Mucosa of gallbladder (tissue), 1 donor: Measurements from ENCODE around the gene RAX2. TPM values are rescaled to one million over a fixed set of nuclear protein-coding genes. Genes with fewer than 3 reads are reported as not detected.
"Not testable (repeated sequence)": the region's sequence is repeated elsewhere in the genome, so short reads cannot be mapped to it uniquely, and the experiment has no call there.

Experiments used
- DNase-seq: peaks from one replicate; pipeline ENCODE4 v3.0.0-alpha.2; 2020; ENCODE audit warnings: low spot score
- total RNA-seq: library from RNA; stranded (reverse); gene quantifications from one replicate; pipeline ENCODE4 v1.2.1, GENCODE V29; 2021
- donor health status: DM: no; HTN: no; CAD: no.

RAX2 gene
- total RNA-seq = not detected

DNA sequence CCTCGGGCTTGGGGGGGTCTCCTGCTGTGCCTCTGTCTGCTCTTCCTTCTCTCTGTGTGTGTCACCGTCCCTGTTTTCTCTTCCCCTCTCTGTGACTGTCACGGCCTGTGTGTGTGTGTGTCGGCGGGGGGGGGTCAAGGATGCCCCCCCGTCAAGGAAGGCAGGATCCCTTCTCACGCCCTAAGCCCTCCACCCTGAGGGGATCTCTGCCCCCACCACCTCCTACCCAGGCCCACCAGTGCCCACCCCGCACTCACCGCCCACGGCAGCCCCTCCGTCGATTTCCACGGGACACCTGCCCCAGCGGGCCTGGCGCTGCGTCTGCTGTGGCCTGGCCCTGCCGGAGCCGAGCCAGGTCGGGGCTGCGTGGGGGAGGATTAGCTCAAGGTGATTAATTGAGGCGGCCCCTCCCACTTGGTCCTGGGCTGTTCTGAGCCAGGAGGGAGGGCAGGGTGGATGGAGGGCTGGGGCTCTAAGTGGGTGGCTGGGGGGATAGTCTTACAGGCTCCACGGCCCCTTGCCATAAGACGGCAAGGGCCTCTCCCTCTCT, at the start of gene RAX2:
Gene RAX2 (minus strand): TSS at position 323 of the 550 bp plus-strand sequence. CDS start 486 bp downstream, outside the sequence.
- no peak for DNase-seq

DNA sequence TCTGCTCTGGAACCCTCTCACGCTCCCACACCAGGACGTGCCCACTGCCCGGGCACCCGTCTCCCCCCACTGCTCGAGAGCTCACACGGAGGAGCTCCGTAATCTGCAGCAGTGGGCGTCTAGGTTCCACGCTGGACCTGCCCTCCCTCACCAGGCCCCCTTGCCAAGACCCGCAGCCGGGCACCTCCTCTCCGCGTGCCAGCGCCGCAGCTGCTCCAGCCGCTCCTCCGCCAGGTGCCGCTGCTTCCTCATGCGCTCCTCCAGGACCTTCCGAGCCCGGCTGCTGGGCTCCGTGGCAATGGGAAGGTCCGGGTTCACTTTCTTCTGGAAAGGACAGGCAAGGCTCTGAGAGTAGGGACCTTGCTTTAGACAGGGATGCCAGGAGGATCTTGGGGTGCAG, 49.1 kb upstream of the RAX2 start:
- DNase-seq = no peak

DNA sequence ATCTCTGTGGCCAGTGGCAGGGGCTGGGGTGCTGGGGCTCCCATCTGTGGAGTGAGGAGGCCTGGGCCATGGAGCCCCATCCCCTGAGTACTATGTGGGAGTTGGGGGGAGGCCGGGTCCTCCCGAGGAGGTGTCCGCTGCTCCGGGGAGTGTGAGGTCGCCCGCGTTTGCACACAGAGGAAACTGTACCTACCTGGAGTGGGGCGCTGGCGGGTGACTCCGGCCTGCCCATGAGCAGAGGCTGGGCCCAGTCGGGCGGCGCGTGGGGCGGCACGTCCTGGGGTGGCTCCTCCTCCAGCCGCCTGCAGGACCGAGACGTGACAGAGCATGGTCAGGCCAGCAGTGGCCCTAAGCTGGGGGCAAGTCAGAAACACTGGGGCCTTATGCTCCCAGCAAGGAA, 48.0 kb upstream of the RAX2 start:
- no peak for DNase-seq

DNA sequence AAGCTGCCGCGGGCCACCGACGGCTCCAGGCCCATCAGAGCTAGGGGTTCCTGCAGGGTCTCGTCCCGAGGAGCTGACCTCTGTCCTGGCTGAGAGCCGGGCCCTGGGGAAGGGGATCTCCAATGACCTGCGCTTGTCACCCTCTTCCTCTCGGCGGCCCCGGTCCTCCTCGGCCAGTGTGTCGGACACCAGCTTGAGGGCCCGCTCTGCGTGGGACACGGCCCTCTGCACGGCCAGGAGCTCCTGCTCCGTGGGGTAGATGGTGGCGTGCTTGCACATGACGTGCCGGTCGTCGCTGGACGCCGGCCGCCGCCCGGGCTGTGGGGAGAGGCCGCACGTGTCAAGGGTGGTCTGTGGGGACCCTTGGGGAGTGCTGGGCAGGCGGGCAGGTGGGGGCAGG, 46.9 kb upstream of the RAX2 start:
- DNase-seq = no peak

DNA sequence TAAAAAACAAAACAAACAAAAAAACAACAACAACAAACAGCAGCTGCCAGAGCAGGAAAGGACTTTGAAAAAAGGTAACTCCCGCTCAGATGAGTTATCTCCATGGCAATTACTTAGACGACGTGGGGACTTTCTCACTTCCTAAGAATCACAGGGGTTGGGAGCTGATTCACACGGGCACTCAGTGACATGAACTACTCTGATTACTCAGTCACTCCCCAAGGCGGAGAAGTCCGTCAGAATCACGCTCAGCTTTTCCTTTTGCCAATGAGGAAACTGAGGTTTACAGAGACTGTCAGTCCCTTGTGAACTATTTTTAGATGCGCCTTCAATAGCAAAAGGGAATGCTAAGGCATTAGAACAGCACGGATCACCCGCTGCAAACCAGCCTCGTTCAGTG, 46.4 kb upstream of the RAX2 start:
- DNase-seq = no peak

DNA sequence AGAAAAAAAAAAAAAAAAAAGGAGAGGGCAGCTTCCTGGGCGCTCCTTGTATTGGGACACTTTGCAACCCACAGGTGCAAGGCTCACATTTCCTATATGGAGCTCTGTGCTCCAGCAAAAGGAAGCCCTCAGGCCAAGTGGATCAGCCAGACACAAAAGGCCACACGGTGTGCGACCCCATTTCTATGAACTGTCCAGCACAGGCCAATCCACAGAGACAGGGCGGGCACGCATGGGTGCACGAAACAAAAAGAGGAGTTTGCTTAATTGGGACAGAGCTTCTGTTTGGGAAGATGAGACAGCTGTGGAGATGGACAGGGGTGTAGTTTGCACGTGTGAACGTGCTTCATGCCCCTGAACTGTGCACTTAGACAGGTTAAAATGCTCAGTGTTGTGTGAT, 45.7 kb upstream of the RAX2 start:
- DNase-seq = no peak

DNA sequence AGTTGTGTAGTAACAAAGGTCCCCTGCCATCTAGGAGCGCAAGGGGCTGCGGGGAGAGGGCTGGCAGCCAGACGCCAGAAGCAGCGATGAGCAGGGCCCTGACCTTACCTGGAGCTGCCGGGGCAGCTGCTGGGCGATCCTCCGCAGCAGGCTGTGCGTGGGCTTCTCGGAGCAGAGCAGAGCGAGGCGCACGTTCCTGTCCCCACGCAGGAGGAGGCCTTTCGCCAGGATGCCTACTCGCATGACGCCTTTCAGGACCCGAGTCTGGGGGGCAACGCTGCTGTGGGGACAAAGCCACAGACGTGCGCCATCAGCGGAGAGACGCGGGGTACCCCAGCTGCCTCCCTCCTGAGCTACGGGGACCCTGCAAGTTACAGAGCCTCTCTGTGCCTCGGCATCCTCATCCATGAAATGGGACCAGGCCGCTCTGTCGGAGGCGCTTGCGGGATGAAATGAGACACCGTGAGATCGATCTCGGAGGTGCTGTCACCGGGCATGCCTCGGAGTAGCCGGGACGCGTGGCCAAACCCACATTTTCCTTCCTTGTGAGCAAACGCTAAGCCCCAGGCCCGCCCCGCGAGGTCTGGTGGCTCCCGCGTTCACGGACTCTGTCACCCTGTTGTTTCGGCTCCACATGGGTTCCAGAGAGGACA, 44.7 kb upstream of the RAX2 start:
- no peak for DNase-seq

DNA sequence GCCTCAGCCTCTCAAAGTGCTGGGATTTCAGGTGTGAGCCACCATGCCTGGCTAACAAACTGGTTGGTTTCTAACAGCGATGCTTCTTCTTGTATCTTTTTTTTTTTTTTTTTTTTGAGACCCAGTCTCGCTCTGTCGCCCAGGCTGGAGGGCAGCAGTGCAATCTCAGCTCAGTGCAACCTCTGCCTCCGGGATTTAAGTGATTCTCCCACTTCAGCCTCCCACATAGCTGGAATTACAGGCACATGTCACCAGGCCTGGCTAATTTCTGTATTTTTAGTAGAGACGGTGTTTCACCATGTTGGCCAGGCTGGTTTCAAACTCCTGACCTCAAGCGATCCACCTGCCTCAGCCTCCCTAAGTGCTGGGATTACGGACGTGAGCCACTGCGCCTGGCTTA, 44.1 kb upstream of the RAX2 start:
- not testable (repeated sequence) for DNase-seq

DNA sequence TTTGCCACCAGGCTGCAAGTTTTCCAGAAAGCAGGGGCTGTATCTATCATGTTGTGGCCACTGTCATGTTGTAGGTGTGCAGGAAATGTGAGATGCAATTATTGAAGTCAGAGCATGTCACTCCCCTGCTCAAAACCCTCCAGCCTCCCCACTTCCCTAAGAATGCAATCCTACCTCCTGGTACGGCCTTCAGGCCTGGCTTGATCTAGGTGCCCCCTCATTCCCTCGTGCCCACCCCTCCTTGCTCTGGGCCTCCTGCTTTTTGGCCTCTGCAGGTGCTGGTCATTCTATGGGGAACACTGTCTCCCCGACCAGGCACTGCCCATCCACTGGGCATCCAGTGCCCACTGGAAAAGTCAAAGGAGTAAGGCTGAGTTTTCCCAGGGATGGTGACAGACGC, 42.6 kb upstream of the RAX2 start:
- DNase-seq = no peak

DNA sequence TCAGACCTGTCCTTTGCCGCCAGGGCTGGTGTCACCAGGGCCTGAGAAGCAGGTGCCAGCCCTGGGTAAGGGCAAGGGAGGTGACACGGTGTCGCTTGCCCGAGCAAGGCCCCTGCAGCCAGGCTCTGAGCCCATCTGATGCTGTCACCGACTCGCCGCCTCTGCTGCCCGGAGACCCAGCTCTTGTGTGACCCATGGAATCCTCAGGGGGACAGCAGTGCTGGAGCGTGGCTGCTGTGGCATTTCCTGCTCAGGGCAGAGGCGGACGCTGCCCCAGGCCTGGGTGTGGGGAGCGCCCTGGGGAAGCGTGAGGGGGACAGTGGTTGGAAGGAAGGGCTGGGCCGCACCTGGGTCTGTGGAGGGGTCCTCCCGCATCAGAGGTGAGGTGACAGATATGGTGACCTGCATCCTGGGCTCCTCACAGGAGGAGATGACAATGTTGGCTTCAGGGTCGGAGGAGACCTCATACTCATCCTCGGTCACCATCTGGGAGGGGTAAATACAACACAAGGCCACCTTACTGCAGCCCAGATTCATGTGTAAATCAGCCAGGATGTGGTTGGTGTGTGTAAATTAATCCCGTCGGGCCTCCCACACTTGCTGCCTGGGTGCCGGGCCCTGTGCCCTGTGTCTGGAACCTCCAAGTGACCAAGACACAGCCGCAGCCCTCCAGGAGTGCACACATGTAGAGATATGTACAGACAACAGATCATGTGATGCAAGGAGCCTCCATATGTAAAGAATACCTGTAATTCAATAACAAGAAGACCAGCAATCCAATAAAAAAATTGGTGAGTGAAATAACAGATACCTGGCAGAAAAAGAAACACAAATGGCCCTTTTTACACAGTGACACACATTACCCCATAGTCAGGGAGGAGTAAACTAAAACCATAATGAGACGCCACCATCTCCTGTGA, 41.7 kb upstream of the RAX2 start:
- no peak for DNase-seq

DNA sequence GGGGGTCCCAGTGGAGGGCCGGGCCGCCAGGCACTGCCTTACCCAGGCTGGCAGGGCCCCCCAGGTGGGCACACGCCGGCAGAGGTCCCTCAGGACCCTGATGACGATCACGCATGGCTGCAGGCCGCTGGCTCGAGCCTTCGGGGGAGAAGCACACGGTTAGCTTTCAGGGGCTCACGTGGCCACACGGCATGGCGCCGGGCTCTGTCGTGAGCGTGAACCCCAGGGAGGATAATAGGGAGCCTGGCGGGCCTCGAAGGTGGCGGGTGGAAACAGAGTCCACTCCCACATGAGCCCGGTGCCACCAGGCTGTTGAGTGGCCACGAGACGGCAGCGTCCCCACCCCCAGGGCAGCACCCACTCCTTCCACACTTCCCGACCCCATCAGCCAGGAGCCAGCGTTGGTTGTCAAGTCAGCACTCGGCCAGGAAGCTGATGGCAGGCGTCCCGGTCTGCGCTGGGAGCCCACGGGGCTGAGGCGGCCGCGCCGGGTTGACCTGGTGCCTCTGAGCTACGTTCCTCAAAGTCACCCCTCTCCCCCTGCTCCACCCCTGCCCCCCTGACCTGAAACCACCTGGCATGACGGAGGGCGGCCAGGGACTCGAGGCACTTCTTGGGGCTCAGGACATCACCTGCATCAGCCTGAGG, 38.8 kb upstream of the RAX2 start:
- DNase-seq = no peak

DNA sequence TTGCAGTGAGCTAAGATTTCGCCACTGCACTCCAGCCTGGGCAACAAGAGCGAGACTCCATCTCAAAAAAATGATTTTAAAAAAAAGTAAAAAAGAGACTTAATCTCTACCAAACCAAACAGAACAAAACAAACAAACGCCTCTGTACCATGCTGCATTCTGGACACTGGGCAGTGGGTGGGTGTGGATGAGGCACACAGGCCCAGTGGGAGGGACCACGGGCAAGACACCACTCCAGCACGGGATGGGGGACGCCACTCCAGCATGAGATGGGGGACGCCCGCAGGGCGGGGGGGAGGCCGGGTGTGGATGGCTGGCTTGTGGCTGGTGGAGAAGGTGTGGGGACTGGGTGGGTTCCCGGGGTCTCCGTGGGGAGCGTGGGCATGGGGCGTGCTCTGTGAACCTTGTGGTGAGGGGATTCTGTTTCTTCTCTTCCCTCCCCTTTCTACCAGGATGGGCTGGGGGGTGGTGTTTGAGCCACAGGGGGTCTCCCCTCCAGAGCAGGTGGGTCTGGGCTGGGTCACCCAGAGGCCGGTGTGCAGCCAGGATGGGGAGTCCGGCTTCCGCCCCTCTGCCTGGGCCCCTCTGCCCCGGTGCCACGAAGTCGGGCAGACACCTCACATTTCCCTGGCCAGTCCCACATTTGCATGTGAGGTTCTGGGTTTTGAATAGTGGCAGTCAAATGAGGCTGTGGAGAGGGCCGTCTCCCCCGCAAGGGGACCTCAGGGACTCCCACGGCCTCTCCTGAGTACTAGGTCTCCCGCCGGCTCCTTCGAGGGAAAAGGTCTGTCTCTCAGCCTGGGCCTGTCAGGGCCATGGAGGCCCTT, 38.1 kb upstream of the RAX2 start:
- DNase-seq = no peak

DNA sequence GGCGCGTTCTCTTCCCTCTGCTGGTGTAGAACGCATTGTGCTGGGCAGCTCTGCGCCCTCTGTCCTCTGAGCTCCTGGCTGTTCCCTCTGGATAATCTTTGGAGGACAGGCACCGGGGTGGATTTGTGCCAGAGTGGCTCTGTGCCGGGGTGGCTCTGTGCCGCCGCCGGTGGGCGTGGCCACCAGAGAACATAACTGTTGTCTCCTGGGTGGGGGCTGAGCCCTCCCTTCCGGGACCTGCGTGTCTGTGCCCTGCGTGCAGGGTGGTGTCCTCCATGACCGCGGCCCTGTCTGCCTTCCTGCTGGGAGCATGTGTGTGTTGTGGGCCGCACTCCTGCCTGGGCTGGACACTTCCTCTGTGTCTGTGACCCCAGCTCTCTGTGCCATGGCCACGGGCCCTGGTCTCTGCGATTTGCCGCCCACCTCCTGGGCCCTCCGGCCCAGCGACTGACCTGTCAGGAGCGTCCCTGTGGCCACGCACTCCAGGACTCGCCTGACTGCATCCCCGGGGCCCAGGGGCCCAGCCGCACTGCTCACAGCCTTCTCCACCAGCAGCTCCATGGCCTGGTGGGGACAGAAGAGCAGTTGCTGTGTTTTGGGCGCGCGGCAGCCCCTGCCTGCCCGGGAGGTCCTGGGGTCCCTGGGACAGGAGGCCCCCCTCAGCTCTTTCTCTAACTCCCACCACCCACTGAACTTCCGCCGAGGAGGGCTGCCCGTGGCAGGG, 36.6 kb upstream of the RAX2 start:
- no peak for DNase-seq

DNA sequence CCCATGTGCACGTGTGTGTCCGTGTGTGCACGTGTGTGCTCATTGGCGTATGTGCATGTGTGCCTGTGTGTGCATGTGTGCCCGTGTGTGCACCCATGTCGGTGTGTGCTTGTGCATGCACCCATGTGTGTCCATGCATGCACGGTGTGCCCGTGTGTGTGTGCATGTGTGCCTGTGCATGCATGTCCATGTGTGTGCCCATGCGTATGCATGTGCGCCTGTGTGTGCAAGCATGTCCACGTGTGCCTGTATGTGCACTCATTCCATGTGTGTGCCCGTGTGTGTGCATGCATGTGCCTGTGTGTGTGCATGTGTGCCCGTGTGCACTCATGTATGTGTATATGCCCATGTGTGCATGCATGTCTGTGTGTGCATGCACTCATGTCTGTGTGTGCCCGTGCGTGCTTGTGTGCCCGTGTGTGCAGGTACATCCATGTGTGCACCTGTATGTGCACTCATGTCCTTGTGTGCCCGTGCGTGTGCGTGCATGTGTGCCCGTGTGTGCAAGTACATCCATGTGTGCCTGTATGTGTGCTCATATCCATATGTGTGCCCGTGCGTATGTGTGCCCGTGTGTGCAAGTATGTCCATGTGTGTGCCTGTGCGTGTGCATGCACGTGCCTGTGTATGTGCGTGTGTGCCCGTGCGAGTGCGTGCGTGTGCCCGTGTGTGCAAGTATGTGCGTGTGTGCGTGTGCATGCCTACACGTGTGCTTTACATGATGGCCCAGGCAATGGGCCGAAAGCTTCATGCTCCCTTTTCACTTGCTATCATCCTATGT, 35.7 kb upstream of the RAX2 start:
- no peak for DNase-seq

DNA sequence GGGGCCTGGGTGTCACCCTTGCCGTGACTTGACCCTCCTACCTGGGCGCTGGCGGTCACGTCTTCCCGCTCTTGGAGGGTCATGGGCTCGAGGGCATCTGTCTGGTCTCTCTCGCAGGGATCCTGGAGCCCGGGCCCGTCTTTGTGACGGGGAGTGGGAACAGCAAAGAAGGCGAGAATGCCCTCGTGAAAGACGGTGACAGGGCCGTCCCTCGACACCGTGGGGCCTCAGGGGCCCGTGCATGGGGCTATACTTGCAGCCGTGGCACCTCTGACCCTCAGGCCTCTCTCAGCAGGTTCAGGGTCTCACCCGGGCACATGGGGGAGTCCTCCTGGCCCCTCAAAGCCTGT, 35.1 kb upstream of the RAX2 start:
- no peak for DNase-seq

DNA sequence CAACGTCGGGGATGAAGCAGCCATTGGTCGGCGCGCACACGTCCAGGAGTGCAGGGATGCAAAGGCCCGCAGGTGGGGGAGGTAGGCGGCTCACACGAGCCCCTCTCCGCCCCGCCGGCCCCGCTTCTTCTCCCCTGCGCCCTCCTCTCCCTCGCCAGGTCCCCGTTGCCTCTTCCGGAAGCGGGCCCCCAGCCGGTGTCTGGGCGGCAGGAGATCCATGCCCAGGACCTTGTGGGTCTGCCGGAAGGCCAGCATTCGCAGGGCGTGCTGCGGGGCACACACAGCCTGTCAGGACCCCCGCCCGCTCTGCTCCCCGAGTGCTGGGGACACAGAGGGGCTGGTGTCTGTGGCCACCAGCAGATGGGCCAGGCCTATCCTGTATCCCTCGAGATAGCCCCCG, 33.8 kb upstream of the RAX2 start:
- DNase-seq = no peak

DNA sequence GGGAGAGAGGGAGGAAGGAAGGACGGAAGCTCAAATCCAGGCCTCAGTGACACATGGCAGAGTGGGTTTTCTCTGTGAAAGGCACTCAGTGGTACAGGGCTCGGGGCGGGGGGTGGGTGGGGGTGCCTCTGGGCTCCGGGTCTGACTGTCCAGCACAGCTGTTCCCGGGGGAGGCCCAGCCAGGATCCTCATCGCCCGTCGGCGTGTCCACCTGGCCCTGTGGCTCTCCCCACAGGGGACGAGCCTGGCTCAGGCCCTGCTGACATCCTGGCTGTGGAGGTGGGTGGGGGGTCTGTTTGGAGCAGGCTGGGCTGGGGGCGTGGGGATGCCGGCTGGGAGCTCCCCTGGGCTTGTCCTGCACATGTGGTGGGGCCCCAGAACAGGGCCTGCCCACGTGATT, 32.4 kb upstream of the RAX2 start:
- DNase-seq = no peak

DNA sequence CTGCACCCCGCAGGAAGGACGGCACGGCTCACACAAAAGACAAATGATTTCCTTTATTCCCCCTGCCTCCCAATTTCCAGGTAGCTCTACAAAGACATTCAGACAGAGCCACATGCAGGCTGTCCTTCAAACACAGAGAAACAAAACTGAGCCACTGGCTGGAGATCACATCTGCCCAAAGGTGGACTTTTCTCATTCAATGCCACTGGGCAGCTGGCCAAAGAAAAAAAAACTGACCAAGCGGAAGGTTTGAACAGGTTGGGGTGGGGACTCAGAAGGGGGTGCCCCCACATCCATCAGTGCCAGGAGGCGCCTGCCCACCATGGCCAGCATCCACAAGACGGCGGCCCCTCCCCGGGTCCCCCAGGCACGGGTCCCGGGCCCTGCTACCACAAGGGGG, 32.0 kb upstream of the RAX2 start:
- DNase-seq = no peak

DNA sequence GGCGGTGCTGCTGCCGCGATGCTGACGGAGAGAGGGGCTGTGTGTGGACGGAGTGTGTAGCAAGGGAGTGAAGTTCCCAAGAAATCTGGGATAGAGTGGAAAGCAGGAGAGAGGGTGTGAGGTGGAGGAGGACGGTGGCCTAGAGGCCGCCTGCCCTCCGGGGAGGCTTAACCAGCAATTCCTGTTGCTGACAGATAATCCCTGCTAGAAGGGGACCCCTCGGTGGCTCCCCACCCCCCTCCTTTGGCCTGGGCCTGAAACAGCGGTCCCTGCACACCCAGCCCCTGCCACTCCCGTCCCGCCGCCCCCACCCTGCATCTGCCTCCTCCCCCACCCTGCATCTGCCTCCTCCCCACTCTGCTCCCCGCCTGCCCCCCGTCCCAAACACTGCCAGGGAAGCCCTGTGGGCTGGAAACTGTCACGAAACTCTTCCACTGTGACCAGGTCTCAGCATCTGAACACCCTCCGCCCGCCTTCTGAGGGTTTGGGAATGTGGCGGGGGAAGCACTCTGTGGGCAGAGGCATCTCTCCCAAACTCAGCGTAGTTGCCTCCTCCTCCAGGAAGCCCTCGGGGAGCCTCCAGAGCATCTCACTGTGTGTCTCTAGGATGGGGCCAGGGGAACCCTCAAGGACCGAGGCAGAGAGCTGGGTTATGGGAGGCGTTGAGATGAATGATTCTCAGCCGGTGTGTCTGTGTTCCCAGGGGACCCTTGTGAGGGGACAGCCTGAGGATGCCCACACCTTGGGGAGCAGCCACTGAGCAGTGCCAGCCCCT, 31.3 kb upstream of the RAX2 start:
- no peak for DNase-seq
